BE2C (cell line): ENCODE data around the gene FN1.

Experiments
- DNase-seq: peaks from one replicate; pipeline ENCODE4 v3.0.0-alpha.2; 2020
- H3K27me3 ChIP-seq: fragments of 250-450 bp; sonication (Bioruptor Pico); 2 replicates; pipeline ENCODE4 v1.5.1; 2020; ENCODE audit warnings: mild to moderate bottlenecking
- H3K36me3 ChIP-seq: fragments of 250-450 bp; sonication (Bioruptor Pico); 2 replicates; pipeline ENCODE4 v1.5.1; 2020; ENCODE audit warnings: mild to moderate bottlenecking
- H3K4me1 ChIP-seq: fragments of 250-450 bp; sonication (Bioruptor Pico); 2 replicates; pipeline ENCODE4 v1.5.1; 2020
- H3K4me3 ChIP-seq: 2 replicates; pipeline ENCODE4 v1.5.1; 2011; ENCODE audit warnings: low read depth, low read length
- H3K9me3 ChIP-seq: fragments of 250-450 bp; sonication (Bioruptor Pico); 2 replicates; pipeline ENCODE4 v1.5.1; 2020
- TF ChIP-seq, protein P1 (sequence below): IDR thresholded peaks from 2 replicates; pipeline ENCODE4 v1.5.1; 2012; ENCODE audit warnings: mild to moderate bottlenecking, low read depth, low read length

FN1 gene

DNA sequence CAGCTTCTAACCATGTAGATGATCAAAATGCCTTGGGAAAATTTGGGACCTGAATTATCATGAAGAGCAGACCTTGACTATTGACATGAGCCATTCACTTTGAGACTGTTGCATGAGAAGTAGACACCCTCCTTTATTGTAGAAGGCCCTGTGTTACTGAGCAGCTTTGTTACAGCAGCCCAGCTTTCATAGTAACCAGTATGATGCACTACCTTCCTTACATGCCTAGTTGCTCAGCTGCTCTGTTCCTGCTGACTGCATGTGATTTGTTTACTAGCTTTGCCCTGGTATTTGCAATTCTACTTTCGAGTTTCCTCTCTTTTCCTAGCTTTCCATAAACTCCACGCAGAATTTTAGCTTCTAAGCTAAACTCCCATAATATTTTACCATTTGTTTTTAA lies 11.2 kb upstream of the FN1 start:
- Histone ChIP-seq H3K9me3 (no peaks in the 10 kb centered on the region), H3K4me1 (no peaks in the 10 kb centered on the region), H3K36me3 (no peaks in the 10 kb centered on the region), H3K27me3 (no peaks in the 10 kb centered on the region), H3K4me3 (no peak overlapping the region)
- no peak for DNase-seq
- TF ChIP-seq, protein P1, sequence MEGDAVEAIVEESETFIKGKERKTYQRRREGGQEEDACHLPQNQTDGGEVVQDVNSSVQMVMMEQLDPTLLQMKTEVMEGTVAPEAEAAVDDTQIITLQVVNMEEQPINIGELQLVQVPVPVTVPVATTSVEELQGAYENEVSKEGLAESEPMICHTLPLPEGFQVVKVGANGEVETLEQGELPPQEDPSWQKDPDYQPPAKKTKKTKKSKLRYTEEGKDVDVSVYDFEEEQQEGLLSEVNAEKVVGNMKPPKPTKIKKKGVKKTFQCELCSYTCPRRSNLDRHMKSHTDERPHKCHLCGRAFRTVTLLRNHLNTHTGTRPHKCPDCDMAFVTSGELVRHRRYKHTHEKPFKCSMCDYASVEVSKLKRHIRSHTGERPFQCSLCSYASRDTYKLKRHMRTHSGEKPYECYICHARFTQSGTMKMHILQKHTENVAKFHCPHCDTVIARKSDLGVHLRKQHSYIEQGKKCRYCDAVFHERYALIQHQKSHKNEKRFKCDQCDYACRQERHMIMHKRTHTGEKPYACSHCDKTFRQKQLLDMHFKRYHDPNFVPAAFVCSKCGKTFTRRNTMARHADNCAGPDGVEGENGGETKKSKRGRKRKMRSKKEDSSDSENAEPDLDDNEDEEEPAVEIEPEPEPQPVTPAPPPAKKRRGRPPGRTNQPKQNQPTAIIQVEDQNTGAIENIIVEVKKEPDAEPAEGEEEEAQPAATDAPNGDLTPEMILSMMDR: no peak

DNA sequence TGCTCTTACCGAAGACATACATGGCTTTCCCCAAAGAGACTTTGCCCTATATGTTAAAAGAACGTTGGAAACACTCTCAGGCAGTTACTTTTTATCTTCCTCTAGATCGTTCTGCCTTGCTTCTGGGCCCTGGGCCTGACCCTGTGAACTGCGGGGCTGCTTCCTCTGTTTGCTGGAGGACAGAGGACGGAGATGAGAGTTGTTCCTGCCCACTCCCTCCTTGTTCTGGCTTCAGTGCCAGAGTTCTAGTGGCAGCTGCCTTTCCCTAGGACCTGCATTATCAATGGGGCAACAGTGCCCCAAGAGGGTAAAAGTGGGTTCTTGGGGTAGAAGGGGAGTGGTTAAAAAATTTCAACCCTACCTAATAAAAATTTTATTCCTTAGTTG lies 6.5 kb upstream of the FN1 start:
- TF ChIP-seq, protein P1: peak; percentile 8; the same call in 1 of the 2 replicates
- Histone ChIP-seq H3K36me3 (no peaks in the 10 kb centered on the region), H3K27me3 (peaks cover 7% of the 10 kb centered on the region), H3K9me3 (no peaks in the 10 kb centered on the region), H3K4me3 (no peak overlapping the region), H3K4me1 (no peaks in the 10 kb centered on the region)
- DNase-seq: peak; percentile 12

DNA sequence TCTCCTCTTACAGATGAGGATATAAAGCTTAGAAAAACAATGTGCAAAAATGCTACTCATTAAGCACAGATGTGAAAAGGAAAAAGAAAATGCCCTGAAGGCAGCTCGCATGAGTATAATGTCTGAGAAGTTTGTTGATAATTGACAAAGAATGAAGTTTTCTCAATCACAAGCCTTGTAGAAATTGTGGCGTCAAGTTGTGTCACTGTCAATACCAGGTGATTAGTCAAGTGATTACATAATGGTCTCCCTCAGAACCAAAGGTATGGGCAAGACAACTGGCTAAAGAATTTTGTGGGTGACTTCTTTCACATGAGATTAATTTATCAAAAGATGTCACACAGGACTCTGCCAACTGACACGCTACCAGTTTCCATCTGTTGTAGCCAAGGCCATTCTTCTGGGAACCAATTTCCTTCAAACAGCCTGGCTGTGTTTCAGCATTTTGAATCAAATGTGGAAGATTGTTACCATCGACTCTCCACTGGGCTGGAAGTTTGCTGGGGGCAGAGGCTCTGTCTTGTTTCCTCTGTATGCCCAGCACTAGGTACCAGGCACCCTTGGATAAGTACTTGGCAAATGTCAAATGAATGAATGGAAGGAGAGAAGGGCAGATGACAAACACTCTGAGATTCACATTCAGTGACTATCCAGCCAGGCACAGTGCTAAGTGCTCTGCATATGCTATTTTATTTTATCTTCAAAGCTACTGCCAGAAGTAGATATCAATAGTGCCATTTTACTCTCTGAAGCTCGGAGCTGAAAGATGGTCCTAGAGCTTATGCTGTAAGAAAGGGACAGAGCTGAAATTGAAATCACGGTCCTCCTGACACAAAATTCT lies 5.9 kb upstream of the FN1 start:
- no peak overlapping the region for H3K4me3 ChIP-seq
- no peak for DNase-seq
- TF ChIP-seq, protein P1: no peak

DNA sequence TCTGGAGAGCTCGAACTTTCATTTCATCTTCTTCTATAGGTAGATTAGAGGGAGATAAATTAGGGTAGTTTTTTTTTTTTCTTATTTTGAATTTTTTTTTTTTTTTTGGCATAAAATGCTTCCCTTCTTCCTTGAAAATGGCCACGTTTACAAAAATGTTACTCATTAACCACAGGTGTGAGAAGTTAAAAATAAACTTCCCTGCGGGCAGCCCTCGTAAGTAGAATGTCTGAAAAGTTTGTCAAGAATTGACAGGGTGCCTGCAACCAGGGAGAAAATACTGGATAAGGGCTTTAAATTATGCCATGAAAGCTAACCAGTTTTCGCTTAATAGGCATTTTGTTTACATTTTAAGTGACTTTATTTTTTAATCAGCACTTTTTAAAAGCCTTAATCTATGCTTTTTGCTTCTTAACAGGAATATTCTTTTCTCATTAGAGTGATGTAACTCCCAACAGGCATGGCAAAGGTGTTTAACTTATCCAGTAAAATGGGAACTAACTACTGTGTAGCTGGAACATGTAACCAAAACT lies 4.2 kb upstream of the FN1 start:
- Histone ChIP-seq H3K4me1 (no peaks in the 10 kb centered on the region), H3K9me3 (no peaks in the 10 kb centered on the region), H3K4me3 (no peak overlapping the region), H3K36me3 (no peaks in the 10 kb centered on the region), H3K27me3 (peaks cover 23% of the 10 kb centered on the region)
- TF ChIP-seq, protein P1: no peak
- no peak for DNase-seq

More for the DNA sequence above, 5.9 kb upstream of the FN1 start:
- no peaks in the 10 kb centered on the region for H3K9me3 ChIP-seq
- H3K36me3 ChIP-seq: no peaks in the 10 kb centered on the region
- no peaks in the 10 kb centered on the region for H3K4me1 ChIP-seq
- H3K27me3 ChIP-seq: peaks cover 12% of the 10 kb centered on the region

DNA sequence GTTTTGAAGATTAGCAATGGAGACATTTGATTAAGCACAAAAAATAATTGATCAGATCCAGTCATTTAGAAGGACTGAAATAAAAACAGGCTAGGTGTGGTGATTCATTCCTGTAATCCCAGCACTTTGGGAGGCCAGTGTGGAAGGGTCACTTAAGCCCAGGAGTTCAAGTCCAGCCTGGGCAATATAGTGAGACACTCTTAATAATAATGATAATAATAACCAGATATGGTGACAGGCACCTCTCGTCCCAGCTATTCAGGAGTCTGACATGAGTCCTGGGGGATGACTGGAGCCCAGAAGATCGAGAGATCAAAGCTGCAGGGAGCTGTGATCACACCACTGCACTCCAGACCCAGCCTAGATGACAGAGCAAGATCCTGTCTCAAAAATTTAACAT lies 3.5 kb upstream of the FN1 start:
- Histone ChIP-seq H3K4me1 (no peaks in the 10 kb centered on the region), H3K27me3 (peaks cover 23% of the 10 kb centered on the region), H3K4me3 (no peak overlapping the region), H3K9me3 (no peaks in the 10 kb centered on the region), H3K36me3 (no peaks in the 10 kb centered on the region)
- DNase-seq: no peak
- TF ChIP-seq, protein P1: no peak

DNA sequence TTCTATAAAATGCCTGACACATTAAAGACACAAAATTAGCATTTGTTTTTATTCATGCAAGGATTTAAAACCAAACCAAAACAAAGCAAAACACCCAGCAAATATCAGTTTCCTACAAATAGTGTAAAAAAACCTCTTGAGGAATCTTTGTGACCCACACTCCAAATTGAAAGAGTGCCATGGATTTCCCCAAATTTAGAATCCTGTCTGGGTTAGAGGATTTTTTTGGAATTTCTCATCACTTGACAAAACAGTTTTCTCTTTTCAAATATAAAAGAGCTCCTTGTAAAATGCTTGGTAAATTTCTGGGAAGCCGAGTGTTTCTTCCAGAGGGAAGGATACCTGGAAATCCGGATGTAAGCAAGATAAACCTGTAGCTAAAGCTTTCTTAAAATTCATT lies 1.7 kb upstream of the FN1 start:
- no peak for DNase-seq
- no peaks in the 10 kb centered on the region for H3K36me3 ChIP-seq
- H3K4me1 ChIP-seq: no peaks in the 10 kb centered on the region
- H3K9me3 ChIP-seq: no peaks in the 10 kb centered on the region
- TF ChIP-seq, protein P1: no peak
- no peak overlapping the region for H3K4me3 ChIP-seq
- H3K27me3 ChIP-seq: peaks cover 23% of the 10 kb centered on the region
